Hepatocyte (in vitro differentiated cells): ENCODE results near the gene ATP1A4. TPM values are rescaled to one million over a fixed set of nuclear protein-coding genes. Genes with fewer than 3 reads are reported as not detected.
"Not testable (repeated sequence)": the region's sequence is repeated elsewhere in the genome, so short reads cannot be mapped to it uniquely, and the experiment has no call there.

Experiments
- DNase-seq: peaks from one replicate; pipeline ENCODE4 v3.0.0-alpha.2; 2016; ENCODE audit warnings: low spot score
- H2AFZ ChIP-seq: fragments of 200-600 bp; sonication (generic); 2 replicates; pipeline ENCODE4 v1.6.0; 2016; ENCODE audit warnings: antibody characterized with exemption, mild to moderate bottlenecking
- H3K27ac ChIP-seq: fragments of 200-600 bp; sonication (generic); 2 replicates; pipeline ENCODE4 v1.5.1; 2016; ENCODE audit warnings: mild to moderate bottlenecking
- H3K27me3 ChIP-seq: fragments of 200-600 bp; sonication (generic); 2 replicates; pipeline ENCODE4 v1.6.1; 2016
- H3K36me3 ChIP-seq: fragments of 200-600 bp; sonication (generic); replicated peaks from 2 replicates; pipeline ENCODE4 v1.5.1; 2016; ENCODE audit warnings: low read depth; ENCODE audit not compliant: insufficient read depth
- H3K4me1 ChIP-seq: fragments of 200-600 bp; sonication (generic); 2 replicates; pipeline ENCODE4 v1.5.1; 2016; ENCODE audit warnings: mild to moderate bottlenecking, moderate library complexity; ENCODE audit not compliant: insufficient read depth
- H3K4me2 ChIP-seq: fragments of 200-600 bp; sonication (generic); 2 replicates; pipeline ENCODE4 v1.6.0; 2016
- H3K4me3 ChIP-seq: fragments of 200-600 bp; sonication (generic); 2 replicates; pipeline ENCODE4 v1.5.1; 2016; ENCODE audit warnings: mild to moderate bottlenecking
- H3K79me2 ChIP-seq: fragments of 200-600 bp; sonication (generic); 2 replicates; pipeline ENCODE4 v1.6.0; 2017; ENCODE audit warnings: mild to moderate bottlenecking
- H3K9me2 ChIP-seq: fragments of 200-600 bp; sonication (generic); replicated peaks from 2 replicates; pipeline ENCODE4 v1.6.0; 2017; ENCODE audit warnings: mild to moderate bottlenecking; ENCODE audit not compliant: insufficient read depth
- H3K9me3 ChIP-seq: fragments of 200-600 bp; sonication (generic); 2 replicates; pipeline ENCODE4 v1.5.1; 2016; ENCODE audit warnings: low read depth, mild to moderate bottlenecking
- H4K20me1 ChIP-seq: fragments of 200-600 bp; sonication (generic); 2 replicates; pipeline ENCODE4 v1.6.0; 2016; ENCODE audit warnings: mild to moderate bottlenecking; ENCODE audit not compliant: insufficient read depth, poor library complexity, severe bottlenecking
- CTCF ChIP-seq: fragments of 200-600 bp; sonication (generic); IDR thresholded peaks from 2 replicates; pipeline ENCODE4 v1.5.1; 2016; ENCODE audit warnings: antibody characterized with exemption, mild to moderate bottlenecking; ENCODE audit not compliant: poor library complexity
- EZH2 ChIP-seq: fragments of 200-600 bp; sonication (generic); IDR thresholded peaks from 2 replicates; pipeline ENCODE4 v1.6.1; 2016; ENCODE audit warnings: antibody characterized with exemption, mild to moderate bottlenecking, borderline replicate concordance
- EZH2phosphoT487 ChIP-seq: fragments of 200-600 bp; sonication (generic); IDR thresholded peaks from one replicate; pipeline ENCODE4 v1.6.1; 2018; ENCODE audit warnings: antibody characterized with exemption, mild to moderate bottlenecking, low read depth, moderate library complexity; ENCODE audit not compliant: unreplicated experiment, severe bottlenecking
- WGBS: methylation state at CpG from one replicate; pipeline ENCODE4 v1.1.6; 2016; ENCODE audit warnings: low lambda C conversion rate; ENCODE audit errors: missing lambda C conversion rate; 5-methylcytosine and 5-hydroxymethylcytosine counted together
- polyA plus RNA-seq: library from polyadenylated mRNA; unstranded; fragments of >200 nt; fragmentation: Nextera tagmentation; extraction: Ambion mirVana; gene quantifications from 2 replicates; pipeline ENCODE4 v1.2.1, GENCODE V29; 2016
- total RNA-seq: library from RNA; depleted of rRNA; stranded (reverse); fragments of >200 nt; gene quantifications from 2 replicates; pipeline ENCODE4 v1.2.3, GENCODE V29; 2014

Gene ATP1A4
- total and polyA plus RNA-seq, 2 experiments from 2014 or later, result 0.45 to 4.4 TPM

GRCh38 chr1:160123726-160124125 lies 27.7 kb upstream of the ATP1A4 start:
- DNase-seq, result no peak
- no peak overlapping the region for H3K4me2 ChIP-seq
- no peaks in the 10 kb centered on the region for H3K27me3 ChIP-seq
- no peaks in the 10 kb centered on the region for H4K20me1 ChIP-seq
- H3K4me1 ChIP-seq, result peaks cover 8% of the 10 kb centered on the region
- H3K4me3 ChIP-seq, result no peak overlapping the region
- TF ChIP-seq EZH2phosphoT487 (no peak), CTCF (no peak), EZH2 (no peak)
- H3K27ac ChIP-seq, result no peak overlapping the region
- H3K79me2 ChIP-seq, result no peaks in the 10 kb centered on the region
- H3K9me2 ChIP-seq, result no peaks in the 10 kb centered on the region
- H3K36me3 ChIP-seq, result no peaks in the 10 kb centered on the region
- H3K9me3 ChIP-seq, result no peaks in the 10 kb centered on the region
- H2AFZ ChIP-seq, result no peak overlapping the region

- Histone ChIP-seq H3K27me3 (no peaks in the 10 kb centered on the region), H3K27ac (peak overlapping the region; percentile 87), H2AFZ (no peak overlapping the region), H3K4me1 (peaks cover 8% of the 10 kb centered on the region), H3K9me3 (no peaks in the 10 kb centered on the region), H3K4me3 (no peak overlapping the region), H3K9me2 (no peaks in the 10 kb centered on the region), H4K20me1 (no peaks in the 10 kb centered on the region), H3K79me2 (no peaks in the 10 kb centered on the region), H3K4me2 (no peak overlapping the region), H3K36me3 (no peaks in the 10 kb centered on the region)
- peak; percentile 71 for DNase-seq
- TF ChIP-seq CTCF (no peak), EZH2phosphoT487 (no peak), EZH2 (no peak)
- 71% methylated on average over 8 of the region's 8 CpGs for WGBS
Measured at GRCh38 chr1:160124705-160125478, 26.5 kb upstream of the ATP1A4 start.

GRCh38 chr1:160125746-160126145 lies 25.7 kb upstream of the ATP1A4 start:
- no peaks in the 10 kb centered on the region for H3K79me2 ChIP-seq
- no peaks in the 10 kb centered on the region for H3K36me3 ChIP-seq
- no peaks in the 10 kb centered on the region for H3K9me3 ChIP-seq
- no peaks in the 10 kb centered on the region for H4K20me1 ChIP-seq
- TF ChIP-seq CTCF (no peak), EZH2phosphoT487 (no peak), EZH2 (no peak)
- DNase-seq, result no peak
- no peaks in the 10 kb centered on the region for H3K9me2 ChIP-seq
- no peak overlapping the region for H2AFZ ChIP-seq
- no peak overlapping the region for H3K4me3 ChIP-seq
- H3K4me1 ChIP-seq, result peaks cover 8% of the 10 kb centered on the region
- 100% methylated on average over 1 of the region's 1 CpG for WGBS
- no peaks in the 10 kb centered on the region for H3K27me3 ChIP-seq
- no peak overlapping the region for H3K4me2 ChIP-seq
- peak overlapping the region; percentile 87 for H3K27ac ChIP-seq

- H2AFZ ChIP-seq, H3K4me1 ChIP-seq, H4K20me1 ChIP-seq, H3K9me2 ChIP-seq, H3K4me2 ChIP-seq, DNase-seq, H3K9me3 ChIP-seq, H3K4me3 ChIP-seq, H3K27ac ChIP-seq, H3K27me3 ChIP-seq, H3K36me3 ChIP-seq, H3K79me2 ChIP-seq: not testable (repeated sequence)
- 85% methylated on average over 4 of the region's 4 CpGs for WGBS
Measured at GRCh38 chr1:160126342-160126741, 25.1 kb upstream of the ATP1A4 start.
